NB4 (cell line): ENCODE data around the gene SCARB1.

ENCODE experiments used
- CTCF ChIP-seq: IDR thresholded peaks from one replicate; pipeline ENCODE4 v1.5.1; 2012; ENCODE audit warnings: low read depth, low read length
- MYC ChIP-seq: IDR thresholded peaks from 2 replicates; pipeline ENCODE4 v1.6.1; 2011; ENCODE audit warnings: low read depth, low read length
- POLR2A ChIP-seq: IDR thresholded peaks from 2 replicates; pipeline ENCODE4 v1.6.1; 2011; ENCODE audit warnings: mild to moderate bottlenecking; ENCODE audit not compliant: insufficient read length; ENCODE audit errors: extremely low read depth

DNA sequence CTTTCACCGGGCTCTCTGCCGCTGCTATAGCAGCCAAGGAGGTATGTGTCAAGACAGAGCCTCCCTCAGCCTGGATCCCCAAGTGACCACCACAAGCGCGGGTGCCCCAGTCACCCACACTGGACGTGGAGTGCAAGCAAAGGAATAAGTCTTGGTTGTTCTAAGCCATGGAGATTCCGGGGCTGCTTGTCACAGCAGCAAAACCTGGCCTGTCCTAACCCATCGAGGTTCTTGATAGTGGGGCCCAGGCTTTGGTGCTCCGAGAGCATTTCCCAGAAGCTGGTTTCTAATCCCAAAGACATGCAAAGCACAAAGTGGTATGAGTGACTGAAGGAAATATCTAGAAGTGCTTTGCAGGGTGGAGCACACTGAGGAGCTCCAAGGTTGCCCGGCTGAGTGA is 51.3 kb downstream of the SCARB1 start:
- TF ChIP-seq CTCF (no peak), POLR2A (no peak), MYC (no peak)
